ENCODE data around the gene BTBD9.

Gene BTBD9

GRCh38 chr6:38413102-38413800 lies 226.5 kb downstream of the BTBD9 start:
- in situ Hi-C loops (cut with HindIII; ENCODE audit: low sequenced_read_pairs), result no loop called here
- no peak for TF ChIP-seq CTCF (IDR thresholded peaks at IDR 0.05; ENCODE audit: low read depth, low read length, missing control alignments)
- no peak overlapping the region for H3K4me3 ChIP-seq (ENCODE audit: low read depth, low read length)
- DNase-seq (ENCODE audit: low read depth), result no peak

- in situ Hi-C loops (cut with HindIII; ENCODE audit: low sequenced_read_pairs), result no loop called here
- no peak for DNase-seq (ENCODE audit: low read depth)
- no peak for TF ChIP-seq CTCF (IDR thresholded peaks at IDR 0.05; ENCODE audit: low read depth, low read length, missing control alignments)
- no peak overlapping the region for H3K4me3 ChIP-seq (ENCODE audit: low read depth, low read length)
These were observed 232.5 kb downstream of the BTBD9 start for GRCh38 chr6:38407192-38407591.

- in situ Hi-C loops (cut with HindIII; ENCODE audit: low sequenced_read_pairs), result no loop called here
- no peak for TF ChIP-seq CTCF (IDR thresholded peaks at IDR 0.05; ENCODE audit: low read depth, low read length, missing control alignments)
- no peak for DNase-seq (ENCODE audit: low read depth)
- H3K4me3 ChIP-seq (ENCODE audit: low read depth, low read length), result no peak overlapping the region
These were observed 233.6 kb downstream of the BTBD9 start for GRCh38 chr6:38406096-38406495.

GRCh38 chr6:38404900-38405556 lies 234.7 kb downstream of the BTBD9 start:
- no peak for DNase-seq (ENCODE audit: low read depth)
- no peak overlapping the region for H3K4me3 ChIP-seq (ENCODE audit: low read depth, low read length)
- TF ChIP-seq CTCF (IDR thresholded peaks at IDR 0.05; ENCODE audit: low read depth, low read length, missing control alignments), result no peak
- in situ Hi-C loops (cut with HindIII; ENCODE audit: low sequenced_read_pairs), result no loop called here

GRCh38 chr6:38404355-38404754 lies 235.4 kb downstream of the BTBD9 start:
- no peak overlapping the region for H3K4me3 ChIP-seq (ENCODE audit: low read depth, low read length)
- no peak for TF ChIP-seq CTCF (IDR thresholded peaks at IDR 0.05; ENCODE audit: low read depth, low read length, missing control alignments)
- in situ Hi-C loops (cut with HindIII; ENCODE audit: low sequenced_read_pairs), result no loop called here
- no peak for DNase-seq (ENCODE audit: low read depth)

GRCh38 chr6:38403548-38403947 lies 236.2 kb downstream of the BTBD9 start:
- TF ChIP-seq CTCF (IDR thresholded peaks at IDR 0.05; ENCODE audit: low read depth, low read length, missing control alignments), result no peak
- in situ Hi-C loops (cut with HindIII; ENCODE audit: low sequenced_read_pairs), result no loop called here
- DNase-seq (ENCODE audit: low read depth), result no peak
- no peak overlapping the region for H3K4me3 ChIP-seq (ENCODE audit: low read depth, low read length)
